IPS-18a (cell line): ENCODE results near the gene UBQLN3.

Source experiments
- H3K27ac ChIP-seq: one replicate; pipeline ENCODE4 v1.5.1; 2013; ENCODE audit warnings: low read length
- H3K27me3 ChIP-seq: one replicate; pipeline ENCODE4 v1.6.1; 2013; ENCODE audit warnings: mild to moderate bottlenecking, low read length; ENCODE audit not compliant: control insufficient read depth, insufficient read depth
- H3K36me3 ChIP-seq: one replicate; pipeline ENCODE4 v1.6.1; 2013; ENCODE audit warnings: low read depth, low read length; ENCODE audit not compliant: control insufficient read depth
- H3K4me1 ChIP-seq: one replicate; pipeline ENCODE4 v1.6.1; 2013; ENCODE audit warnings: low read depth, low read length; ENCODE audit not compliant: control insufficient read depth
- H3K4me3 ChIP-seq: one replicate; pipeline ENCODE4 v1.5.1; 2013; ENCODE audit warnings: low read length
- H3K9ac ChIP-seq: one replicate; pipeline ENCODE4 v1.6.1; 2013; ENCODE audit warnings: mild to moderate bottlenecking, low read length, moderate library complexity
- H3K9me3 ChIP-seq: one replicate; pipeline ENCODE4 v1.6.1; 2013; ENCODE audit warnings: low read depth, low read length; ENCODE audit not compliant: control insufficient read depth

Gene UBQLN3

DNA sequence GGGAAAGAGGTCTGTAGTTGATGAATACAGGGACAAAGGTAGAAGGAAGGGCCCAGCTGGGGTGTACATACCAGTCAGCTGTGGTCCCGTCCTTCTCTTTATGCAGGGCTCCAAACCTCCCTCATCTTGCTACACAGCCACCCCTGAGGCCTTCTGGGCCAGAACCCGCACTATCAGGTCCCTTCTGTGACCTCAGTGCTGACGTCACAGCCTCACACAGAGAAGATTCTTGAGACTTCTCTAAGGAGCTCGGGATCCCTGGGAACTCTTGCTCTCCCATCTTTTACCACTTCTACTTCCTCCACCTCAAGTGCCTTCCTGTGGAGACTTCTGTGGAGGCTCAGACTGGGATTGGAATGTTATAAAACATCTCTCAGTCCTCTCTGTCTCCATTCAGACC, at the start of gene UBQLN3:
UBQLN3 (minus strand) TSS at position 155 of the 400 bp plus-strand sequence. CDS start 399 bp downstream, outside the sequence.
- no peaks in the 10 kb centered on the region for H3K27me3 ChIP-seq
- no peaks in the 10 kb centered on the region for H3K9me3 ChIP-seq
- no peak within 1 kb of the TSS for H3K4me3 ChIP-seq
- no peak within 1 kb of the TSS for H3K27ac ChIP-seq
- no peaks in the 10 kb centered on the region for H3K4me1 ChIP-seq
- H3K9ac ChIP-seq, result no peak within 1 kb of the TSS
- no peaks in the 10 kb centered on the region for H3K36me3 ChIP-seq

GRCh38 chr11:5557751-5558150, 48.0 kb upstream of the UBQLN3 start:
- H3K27ac ChIP-seq, result no peak overlapping the region
- H3K4me1 ChIP-seq, result peaks cover 8% of the 10 kb centered on the region
- H3K9me3 ChIP-seq, result no peaks in the 10 kb centered on the region
- H3K27me3 ChIP-seq, result no peaks in the 10 kb centered on the region
- H3K4me3 ChIP-seq, result no peak overlapping the region
- H3K9ac ChIP-seq, result no peak overlapping the region
- H3K36me3 ChIP-seq, result no peaks in the 10 kb centered on the region

DNA sequence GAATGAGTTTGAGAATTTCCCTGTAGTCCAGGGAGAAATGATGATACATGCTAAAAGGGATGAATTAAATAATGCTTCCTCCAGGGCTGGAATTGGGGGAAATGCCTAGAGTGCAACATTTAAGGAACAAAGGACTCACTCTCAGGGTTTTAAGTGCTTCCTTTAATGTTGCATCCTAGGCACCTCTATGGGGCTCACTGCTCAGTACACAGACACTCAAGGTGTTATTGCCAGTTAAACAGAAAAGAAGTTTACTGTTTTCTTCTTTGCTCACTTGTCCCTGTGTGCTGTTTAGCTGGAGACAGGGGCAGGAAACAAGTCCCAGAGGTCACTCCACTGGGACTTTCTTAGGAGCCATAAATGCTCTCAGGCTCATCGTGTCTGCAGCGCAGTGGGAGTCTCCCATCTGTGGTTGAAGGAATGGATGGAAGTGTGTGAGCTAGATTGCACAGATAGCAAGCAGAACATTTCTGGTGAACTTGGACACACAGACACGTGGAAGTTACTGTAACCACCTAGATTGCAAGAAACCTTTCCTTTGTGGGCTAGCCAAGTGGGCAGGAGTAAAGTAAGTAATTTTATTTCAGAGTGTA, 46.9 kb upstream of the UBQLN3 start:
- no peaks in the 10 kb centered on the region for H3K9me3 ChIP-seq
- H3K27ac ChIP-seq, result no peak overlapping the region
- no peak overlapping the region for H3K4me3 ChIP-seq
- H3K4me1 ChIP-seq, result peaks cover 8% of the 10 kb centered on the region
- no peak overlapping the region for H3K9ac ChIP-seq
- H3K27me3 ChIP-seq, result no peaks in the 10 kb centered on the region
- no peaks in the 10 kb centered on the region for H3K36me3 ChIP-seq

- Histone ChIP-seq H3K9me3 (no peaks in the 10 kb centered on the region), H3K36me3 (no peaks in the 10 kb centered on the region), H3K9ac (no peak overlapping the region), H3K27ac (no peak overlapping the region), H3K4me3 (no peak overlapping the region), H3K4me1 (peaks cover 8% of the 10 kb centered on the region), H3K27me3 (no peaks in the 10 kb centered on the region)
These were observed 43.6 kb upstream of the UBQLN3 start for GRCh38 chr11:5553343-5553742.

GRCh38 chr11:5550440-5551095, 40.8 kb upstream of the UBQLN3 start:
- Histone ChIP-seq H3K4me1 (no peaks in the 10 kb centered on the region), H3K36me3 (no peaks in the 10 kb centered on the region), H3K27ac (no peak overlapping the region), H3K27me3 (no peaks in the 10 kb centered on the region), H3K9ac (no peak overlapping the region), H3K9me3 (no peaks in the 10 kb centered on the region), H3K4me3 (no peak overlapping the region)

- Histone ChIP-seq H3K4me3 (no peak within 1 kb of the TSS), H3K36me3 (no peaks in the 10 kb centered on the region)
These were observed 38.7 kb upstream of the UBQLN3 start, which contains the start of gene OR52H1 for GRCh38 chr11:5548440-5548839. TSS of gene OR52H1 (minus strand) at chr11:5548540. CDS start at chr11:5545505, 3,035 bp downstream.

DNA sequence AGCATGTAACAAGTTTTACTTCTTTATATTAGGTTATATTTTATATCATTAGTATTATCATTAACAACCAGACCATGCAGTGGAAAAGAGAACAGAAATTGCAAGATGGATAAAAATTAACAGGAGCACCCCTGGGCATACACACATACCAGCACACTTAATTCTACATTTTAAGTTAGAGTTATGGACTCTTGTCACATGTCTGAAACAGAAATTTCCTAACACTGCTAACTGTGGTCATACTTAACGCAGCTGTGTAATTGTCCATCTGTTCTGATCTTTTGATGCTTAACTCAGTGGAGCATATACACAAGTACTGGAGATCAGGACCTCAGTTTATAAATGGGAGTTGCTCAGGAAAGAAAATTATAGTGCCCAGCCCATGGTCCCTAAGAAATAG, 38.2 kb upstream of the UBQLN3 start:
- no peaks in the 10 kb centered on the region for H3K27me3 ChIP-seq

More at GRCh38 chr11:5548440-5548839, 38.7 kb upstream of the UBQLN3 start, which contains the start of gene OR52H1:
- Histone ChIP-seq H3K4me1 (no peaks in the 10 kb centered on the region), H3K9ac (no peak within 1 kb of the TSS), H3K9me3 (no peaks in the 10 kb centered on the region), H3K27ac (no peak within 1 kb of the TSS), H3K27me3 (no peaks in the 10 kb centered on the region)

GRCh38 chr11:5546457-5546856, 36.7 kb upstream of the UBQLN3 start:
- Histone ChIP-seq H3K9me3 (no peaks in the 10 kb centered on the region), H3K27ac (no peak overlapping the region), H3K27me3 (no peaks in the 10 kb centered on the region), H3K36me3 (no peaks in the 10 kb centered on the region), H3K9ac (no peak overlapping the region), H3K4me3 (no peak overlapping the region), H3K4me1 (no peaks in the 10 kb centered on the region)

More for the DNA sequence above, 38.2 kb upstream of the UBQLN3 start:
- H3K4me3 ChIP-seq, result no peak overlapping the region
- H3K9ac ChIP-seq, result no peak overlapping the region
- H3K27ac ChIP-seq, result no peak overlapping the region
- no peaks in the 10 kb centered on the region for H3K4me1 ChIP-seq
- no peaks in the 10 kb centered on the region for H3K36me3 ChIP-seq
- H3K9me3 ChIP-seq, result no peaks in the 10 kb centered on the region

- Histone ChIP-seq H3K4me3 (no peak overlapping the region), H3K36me3 (no peaks in the 10 kb centered on the region), H3K4me1 (no peaks in the 10 kb centered on the region), H3K27me3 (no peaks in the 10 kb centered on the region), H3K9me3 (no peaks in the 10 kb centered on the region), H3K9ac (no peak overlapping the region), H3K27ac (no peak overlapping the region)
These were observed 31.7 kb upstream of the UBQLN3 start for GRCh38 chr11:5541427-5541826.

- no peaks in the 10 kb centered on the region for H3K27me3 ChIP-seq
- no peak overlapping the region for H3K4me3 ChIP-seq
- no peak overlapping the region for H3K27ac ChIP-seq
- no peak overlapping the region for H3K9ac ChIP-seq
- H3K36me3 ChIP-seq, result no peaks in the 10 kb centered on the region
- no peaks in the 10 kb centered on the region for H3K4me1 ChIP-seq
- no peaks in the 10 kb centered on the region for H3K9me3 ChIP-seq
These were observed 26.7 kb upstream of the UBQLN3 start for GRCh38 chr11:5536482-5536881.

- no peaks in the 10 kb centered on the region for H3K36me3 ChIP-seq
- H3K27me3 ChIP-seq, result no peaks in the 10 kb centered on the region
These were observed 24.3 kb upstream of the UBQLN3 start for GRCh38 chr11:5534046-5534445.

More at GRCh38 chr11:5534046-5534445, 24.3 kb upstream of the UBQLN3 start:
- Histone ChIP-seq H3K4me1 (no peaks in the 10 kb centered on the region), H3K4me3 (no peak overlapping the region), H3K9ac (no peak overlapping the region), H3K9me3 (no peaks in the 10 kb centered on the region), H3K27ac (no peak overlapping the region)
